ENCODE data around the gene MTUS2. TPM values are rescaled to one million over a fixed set of nuclear protein-coding genes. Genes with fewer than 3 reads are reported as not detected.

MTUS2 gene
- total RNA-seq, 1 experiment from 2014 or later: 6.6 TPM

GRCh38 chr13:28954419-28954725 lies 134.2 kb downstream of the MTUS2 start:
- no peaks in the 10 kb centered on the region for H3K4me1 ChIP-seq (ENCODE audit: low read length)
- H3K79me2 ChIP-seq (ENCODE audit: low read length): no peaks in the 10 kb centered on the region
- H2AFZ ChIP-seq (ENCODE audit: low read length): no peak overlapping the region
- H3K27me3 ChIP-seq (ENCODE audit: low read length): no peaks in the 10 kb centered on the region
- H3K4me2 ChIP-seq (ENCODE audit: low read depth, low read length, poor library complexity, severe bottlenecking): no peak overlapping the region
- H3K27ac ChIP-seq (ENCODE audit: low read length): no peak overlapping the region
- no peaks in the 10 kb centered on the region for H3K36me3 ChIP-seq (ENCODE audit: insufficient read depth, low read length)
- no peaks in the 10 kb centered on the region for H3K9me2 ChIP-seq (replicated peaks; ENCODE audit: insufficient read depth, low read length)
- no peak overlapping the region for H3K4me3 ChIP-seq (ENCODE audit: low read length)
- no peak for DNase-seq
- no peaks in the 10 kb centered on the region for H4K20me1 ChIP-seq (ENCODE audit: insufficient read depth, low read depth, low read length)
- no peaks in the 10 kb centered on the region for H3K9me3 ChIP-seq (ENCODE audit: low read length)
- H3K9ac ChIP-seq (ENCODE audit: low read length): no peak overlapping the region

DNA sequence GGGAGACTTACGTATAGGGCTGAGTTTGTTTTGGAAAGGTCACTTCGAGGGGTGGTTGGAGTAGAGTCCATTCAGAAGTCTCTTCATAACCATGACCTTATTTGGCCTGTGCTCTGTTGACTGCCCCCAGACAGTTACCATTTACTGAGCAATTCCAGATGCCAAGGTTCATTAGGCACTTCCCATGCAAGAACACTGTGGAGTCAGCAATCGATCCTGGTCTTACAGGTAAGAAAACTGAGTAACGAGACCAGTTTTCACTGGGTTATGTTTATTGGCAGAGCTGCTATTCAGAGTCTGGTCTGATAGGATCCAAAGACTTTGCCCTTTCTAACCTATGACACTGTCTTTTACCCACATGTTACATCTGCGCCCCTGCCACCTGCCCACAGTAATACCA lies 134.7 kb downstream of the MTUS2 start:
- Histone ChIP-seq H3K9me2 (replicated peaks; ENCODE audit: insufficient read depth, low read length) (no peaks in the 10 kb centered on the region), H3K36me3 (ENCODE audit: insufficient read depth, low read length) (no peaks in the 10 kb centered on the region), H3K4me3 (ENCODE audit: low read length) (no peak overlapping the region), H3K79me2 (ENCODE audit: low read length) (no peaks in the 10 kb centered on the region), H3K9me3 (ENCODE audit: low read length) (no peaks in the 10 kb centered on the region), H3K27me3 (ENCODE audit: low read length) (no peaks in the 10 kb centered on the region), H3K27ac (ENCODE audit: low read length) (no peak overlapping the region), H3K4me2 (ENCODE audit: low read depth, low read length, poor library complexity, severe bottlenecking) (no peak overlapping the region), H2AFZ (ENCODE audit: low read length) (no peak overlapping the region), H4K20me1 (ENCODE audit: insufficient read depth, low read depth, low read length) (no peaks in the 10 kb centered on the region), H3K4me1 (ENCODE audit: low read length) (no peaks in the 10 kb centered on the region), H3K9ac (ENCODE audit: low read length) (no peak overlapping the region)
- DNase-seq: no peak

DNA sequence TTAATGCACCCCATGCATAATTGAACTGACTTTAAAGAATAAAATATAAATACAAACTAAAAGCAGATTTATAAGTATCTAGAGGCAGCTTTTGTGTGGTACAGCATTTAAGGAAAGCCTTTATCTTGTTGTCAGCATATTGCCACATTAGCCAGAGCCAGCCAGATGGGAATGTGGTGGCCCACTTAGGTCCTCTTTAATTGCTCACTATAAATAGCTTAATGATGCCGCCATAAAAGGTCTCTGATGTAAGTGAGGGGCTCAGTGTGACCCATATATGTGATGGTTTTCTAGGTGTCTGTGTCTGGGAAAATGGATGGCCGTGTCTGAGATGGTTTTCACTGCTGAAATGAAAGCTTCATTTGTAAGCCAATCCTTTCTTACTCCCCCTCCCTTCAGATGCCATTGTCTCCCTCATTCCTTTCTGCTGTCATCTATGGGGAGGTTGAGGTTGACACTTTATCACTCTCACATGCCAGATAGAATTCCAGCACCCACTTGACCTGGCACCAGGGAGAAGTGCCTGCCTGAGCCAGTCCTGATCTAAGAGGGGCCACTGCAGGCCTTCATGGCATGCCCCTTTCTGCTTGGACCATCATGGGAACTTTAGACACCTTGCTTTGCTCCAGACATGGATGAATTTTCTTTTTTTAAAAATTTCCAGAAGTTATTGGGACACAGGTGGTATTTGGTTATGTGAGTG lies 135.3 kb downstream of the MTUS2 start:
- H3K4me1 ChIP-seq (ENCODE audit: low read length): no peaks in the 10 kb centered on the region

GRCh38 chr13:28958018-28958417 lies 137.9 kb downstream of the MTUS2 start:
- Histone ChIP-seq H3K4me3 (ENCODE audit: low read length) (no peak overlapping the region), H3K9me2 (replicated peaks; ENCODE audit: insufficient read depth, low read length) (no peaks in the 10 kb centered on the region), H2AFZ (ENCODE audit: low read length) (no peak overlapping the region), H3K27ac (ENCODE audit: low read length) (no peak overlapping the region), H3K9me3 (ENCODE audit: low read length) (no peaks in the 10 kb centered on the region), H3K9ac (ENCODE audit: low read length) (no peak overlapping the region), H3K4me2 (ENCODE audit: low read depth, low read length, poor library complexity, severe bottlenecking) (no peak overlapping the region), H3K4me1 (ENCODE audit: low read length) (no peaks in the 10 kb centered on the region), H3K79me2 (ENCODE audit: low read length) (no peaks in the 10 kb centered on the region), H3K36me3 (ENCODE audit: insufficient read depth, low read length) (no peaks in the 10 kb centered on the region), H4K20me1 (ENCODE audit: insufficient read depth, low read depth, low read length) (no peaks in the 10 kb centered on the region), H3K27me3 (ENCODE audit: low read length) (no peaks in the 10 kb centered on the region)
- DNase-seq: no peak

More for the DNA sequence above, 135.3 kb downstream of the MTUS2 start:
- Histone ChIP-seq H3K36me3 (ENCODE audit: insufficient read depth, low read length) (no peaks in the 10 kb centered on the region), H3K79me2 (ENCODE audit: low read length) (no peaks in the 10 kb centered on the region), H2AFZ (ENCODE audit: low read length) (no peak overlapping the region), H3K9ac (ENCODE audit: low read length) (no peak overlapping the region), H3K4me3 (ENCODE audit: low read length) (no peak overlapping the region), H3K9me2 (replicated peaks; ENCODE audit: insufficient read depth, low read length) (no peaks in the 10 kb centered on the region), H3K9me3 (ENCODE audit: low read length) (no peaks in the 10 kb centered on the region), H3K27me3 (ENCODE audit: low read length) (no peaks in the 10 kb centered on the region), H3K27ac (ENCODE audit: low read length) (no peak overlapping the region), H3K4me2 (ENCODE audit: low read depth, low read length, poor library complexity, severe bottlenecking) (no peak overlapping the region), H4K20me1 (ENCODE audit: insufficient read depth, low read depth, low read length) (no peaks in the 10 kb centered on the region)
- no peak for DNase-seq

DNA sequence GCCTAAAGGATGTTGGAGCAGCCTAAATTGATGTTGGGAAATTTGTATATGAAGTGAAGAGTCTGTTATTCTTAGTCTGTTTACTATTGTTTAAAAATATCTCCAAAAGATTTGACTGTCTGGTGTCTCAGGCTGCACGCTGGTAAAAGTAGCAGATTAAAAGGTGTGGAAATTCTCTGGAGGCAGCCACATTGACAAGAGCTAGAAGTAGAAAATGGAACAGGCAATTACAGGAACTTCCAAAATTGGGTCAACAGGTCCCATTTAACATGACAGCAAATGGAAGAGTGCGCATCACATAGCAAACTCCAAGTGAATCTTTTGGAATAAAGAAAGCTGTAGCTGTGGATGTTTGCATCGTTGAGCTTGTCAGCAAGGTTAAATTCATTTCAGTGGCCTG lies 138.3 kb downstream of the MTUS2 start:
- Histone ChIP-seq H3K9me3 (ENCODE audit: low read length) (no peaks in the 10 kb centered on the region), H3K4me2 (ENCODE audit: low read depth, low read length, poor library complexity, severe bottlenecking) (no peak overlapping the region), H3K4me1 (ENCODE audit: low read length) (no peaks in the 10 kb centered on the region)

GRCh38 chr13:28964052-28964451 lies 143.9 kb downstream of the MTUS2 start:
- Histone ChIP-seq H4K20me1 (ENCODE audit: insufficient read depth, low read depth, low read length) (no peaks in the 10 kb centered on the region), H3K9ac (ENCODE audit: low read length) (no peak overlapping the region), H3K4me1 (ENCODE audit: low read length) (no peaks in the 10 kb centered on the region), H2AFZ (ENCODE audit: low read length) (no peak overlapping the region), H3K79me2 (ENCODE audit: low read length) (no peaks in the 10 kb centered on the region), H3K4me3 (ENCODE audit: low read length) (no peak overlapping the region), H3K27ac (ENCODE audit: low read length) (no peak overlapping the region), H3K4me2 (ENCODE audit: low read depth, low read length, poor library complexity, severe bottlenecking) (no peak overlapping the region), H3K27me3 (ENCODE audit: low read length) (no peaks in the 10 kb centered on the region), H3K9me2 (replicated peaks; ENCODE audit: insufficient read depth, low read length) (no peaks in the 10 kb centered on the region), H3K9me3 (ENCODE audit: low read length) (no peaks in the 10 kb centered on the region), H3K36me3 (ENCODE audit: insufficient read depth, low read length) (no peaks in the 10 kb centered on the region)
- no peak for DNase-seq

More for the DNA sequence above, 138.3 kb downstream of the MTUS2 start:
- Histone ChIP-seq H3K36me3 (ENCODE audit: insufficient read depth, low read length) (no peaks in the 10 kb centered on the region), H3K9ac (ENCODE audit: low read length) (no peak overlapping the region), H3K27me3 (ENCODE audit: low read length) (no peaks in the 10 kb centered on the region), H2AFZ (ENCODE audit: low read length) (no peak overlapping the region), H3K27ac (ENCODE audit: low read length) (no peak overlapping the region), H4K20me1 (ENCODE audit: insufficient read depth, low read depth, low read length) (no peaks in the 10 kb centered on the region), H3K4me3 (ENCODE audit: low read length) (no peak overlapping the region), H3K79me2 (ENCODE audit: low read length) (no peaks in the 10 kb centered on the region), H3K9me2 (replicated peaks; ENCODE audit: insufficient read depth, low read length) (no peaks in the 10 kb centered on the region)
- DNase-seq: no peak

- Histone ChIP-seq H3K79me2 (ENCODE audit: low read length) (no peaks in the 10 kb centered on the region), H3K9me3 (ENCODE audit: low read length) (no peaks in the 10 kb centered on the region), H3K4me3 (ENCODE audit: low read length) (no peak overlapping the region), H3K27ac (ENCODE audit: low read length) (no peak overlapping the region), H3K9ac (ENCODE audit: low read length) (no peak overlapping the region), H3K27me3 (ENCODE audit: low read length) (no peaks in the 10 kb centered on the region), H3K4me2 (ENCODE audit: low read depth, low read length, poor library complexity, severe bottlenecking) (no peak overlapping the region), H4K20me1 (ENCODE audit: insufficient read depth, low read depth, low read length) (no peaks in the 10 kb centered on the region), H2AFZ (ENCODE audit: low read length) (no peak overlapping the region), H3K36me3 (ENCODE audit: insufficient read depth, low read length) (no peaks in the 10 kb centered on the region), H3K4me1 (ENCODE audit: low read length) (no peaks in the 10 kb centered on the region), H3K9me2 (replicated peaks; ENCODE audit: insufficient read depth, low read length) (no peaks in the 10 kb centered on the region)
- DNase-seq: no peak
Observed at GRCh38 chr13:28964803-28965202, 144.7 kb downstream of the MTUS2 start.

DNA sequence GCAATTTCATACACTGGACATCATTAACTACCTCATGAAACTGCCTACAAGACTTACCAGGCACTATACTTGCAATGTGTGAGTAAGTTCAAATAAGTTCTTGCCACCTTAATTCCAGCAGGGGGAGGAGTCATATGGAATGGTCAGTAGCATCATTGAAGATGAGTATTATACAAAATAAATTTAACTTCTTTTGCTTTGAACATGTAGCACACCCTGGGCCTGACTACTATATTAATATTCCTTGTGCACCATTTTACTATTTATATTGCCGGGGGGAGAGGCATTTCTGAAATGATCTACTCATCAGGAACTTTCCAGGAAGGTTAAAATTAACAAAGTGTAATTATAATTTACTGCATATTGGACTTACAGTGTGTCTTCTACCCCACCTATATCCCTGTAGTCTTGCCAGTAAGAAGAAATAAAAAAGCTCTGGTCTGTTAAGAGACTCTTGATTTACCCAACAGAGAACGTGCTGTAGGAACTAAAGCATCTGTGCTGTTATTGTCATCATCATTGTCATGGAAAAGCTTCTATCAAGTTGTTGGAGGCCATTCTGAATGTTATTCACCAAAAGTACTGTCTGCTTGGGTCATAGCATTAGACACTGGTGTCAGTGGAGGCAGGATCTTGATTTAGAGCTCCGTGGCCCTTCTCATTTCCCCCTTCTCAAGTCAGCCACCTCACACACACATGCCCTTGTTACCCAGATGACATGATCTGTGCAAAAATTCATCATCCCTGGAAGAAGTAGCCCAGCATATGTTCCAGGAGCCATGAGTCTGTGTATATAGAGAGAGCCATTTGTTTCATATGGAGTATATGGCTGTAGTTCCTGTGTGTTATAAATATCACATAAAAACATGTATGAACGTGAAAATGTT lies 147.1 kb downstream of the MTUS2 start:
- H3K36me3 ChIP-seq (ENCODE audit: insufficient read depth, low read length): no peaks in the 10 kb centered on the region
- no peaks in the 10 kb centered on the region for H3K9me2 ChIP-seq (replicated peaks; ENCODE audit: insufficient read depth, low read length)
- H3K9me3 ChIP-seq (ENCODE audit: low read length): no peaks in the 10 kb centered on the region
- no peaks in the 10 kb centered on the region for H3K79me2 ChIP-seq (ENCODE audit: low read length)
- no peak for DNase-seq
- H3K4me2 ChIP-seq (ENCODE audit: low read depth, low read length, poor library complexity, severe bottlenecking): no peak overlapping the region
- no peak overlapping the region for H3K4me3 ChIP-seq (ENCODE audit: low read length)
- H3K27ac ChIP-seq (ENCODE audit: low read length): no peak overlapping the region
- H3K27me3 ChIP-seq (ENCODE audit: low read length): no peaks in the 10 kb centered on the region
- no peaks in the 10 kb centered on the region for H3K4me1 ChIP-seq (ENCODE audit: low read length)
- H2AFZ ChIP-seq (ENCODE audit: low read length): no peak overlapping the region
- no peak overlapping the region for H3K9ac ChIP-seq (ENCODE audit: low read length)
- H4K20me1 ChIP-seq (ENCODE audit: insufficient read depth, low read depth, low read length): no peaks in the 10 kb centered on the region

All from Karpas-422 (cell line).